K562 (cell line): ENCODE results near the gene KIF5A. TPM values are rescaled to one million over a fixed set of nuclear protein-coding genes. Genes with fewer than 3 reads are reported as not detected.

ENCODE experiments used
- CHD2 ChIP-seq: IDR thresholded peaks from 2 replicates; pipeline ENCODE4 v1.6.1; 2011; ENCODE audit warnings: low read depth, low read length
- FOXJ2 ChIP-seq: fragments of 200-800 bp; sonication (Bioruptor generic); IDR thresholded peaks from 2 replicates; pipeline ENCODE4 v1.6.1; 2016; ENCODE audit warnings: missing genetic modification characterization, missing compliant biosample characterization
- FOXP1 ChIP-seq: sonication (generic); formaldehyde crosslinking; IDR thresholded peaks from 2 replicates; pipeline ENCODE4 v1.8.0; 2022; ENCODE audit warnings: mild to moderate bottlenecking, missing genetic modification reagents
- HMGN3 ChIP-seq: IDR thresholded peaks from 2 replicates; pipeline ENCODE4 v1.6.1; 2011; ENCODE audit warnings: borderline replicate concordance, low read depth, mild to moderate bottlenecking, mixed read lengths, low read length; ENCODE audit not compliant: insufficient read length; ENCODE audit errors: extremely low read depth
- NCOA1 ChIP-seq: fragments of 450-650 bp; IDR thresholded peaks from 2 replicates; pipeline ENCODE4 v1.6.1; 2016; ENCODE audit warnings: low read depth
- NR2C2 ChIP-seq, 2 experiments: fragments of 200-800 bp in 1 of 2; sonication (Bioruptor generic) in 1 of 2; sonication (generic) in 1 of 2; formaldehyde crosslinking in 1 of 2; IDR thresholded peaks; 2 replicates each; pipeline versions ENCODE4 v1.6.1 to v1.8.0; 2016 to 2022; ENCODE audit warnings: mild to moderate bottlenecking in 1 of 2, missing compliant biosample characterization in 1 of 2, missing genetic modification characterization in 1 of 2, missing genetic modification reagents in 1 of 2
- POLR2G ChIP-seq: fragments of 200-400 bp; formaldehyde crosslinking; IDR thresholded peaks from 2 replicates; pipeline ENCODE4 v1.6.1; 2017; ENCODE audit warnings: low read depth, mild to moderate bottlenecking, antibody characterized with exemption, low read length, moderate library complexity
- PPARD ChIP-seq: fragments of 250-450 bp; sonication (Bioruptor Pico); IDR thresholded peaks from 2 replicates; pipeline ENCODE4 v1.8.0; 2022; ENCODE audit warnings: inconsistent platforms, mild to moderate bottlenecking, moderate library complexity
- PRPF4 ChIP-seq: fragments of 200-400 bp; formaldehyde crosslinking; IDR thresholded peaks from one replicate; pipeline ENCODE4 v1.6.1; 2017; ENCODE audit warnings: low read length, low read depth, mild to moderate bottlenecking; ENCODE audit not compliant: insufficient read depth, poor library complexity, severe bottlenecking
- RAD51 ChIP-seq: fragments of 450-650 bp; IDR thresholded peaks from 2 replicates; pipeline ENCODE4 v1.7.1; 2016; ENCODE audit warnings: low read depth, mild to moderate bottlenecking, borderline replicate concordance
- RBBP5 ChIP-seq: fragments of 200-600 bp; sonication (generic); IDR thresholded peaks from 2 replicates; pipeline ENCODE4 v1.6.1; 2012; ENCODE audit warnings: borderline replicate concordance, mild to moderate bottlenecking, low read length, control low read depth, inconsistent platforms; ENCODE audit not compliant: insufficient read depth, poor library complexity, severe bottlenecking
- RFX5 ChIP-seq: IDR thresholded peaks from 2 replicates; pipeline ENCODE4 v1.6.1; 2011; ENCODE audit warnings: low read depth, mild to moderate bottlenecking, improper control_type of control experiment, low read length
- SIX5 ChIP-seq, 2 experiments: IDR thresholded peaks; 2 replicates each; pipeline ENCODE4 v1.6.1; 2011; ENCODE audit warnings: low read length in 2 of 2, borderline replicate concordance in 1 of 2, low read depth in 1 of 2, mild to moderate bottlenecking in 1 of 2, moderate library complexity in 1 of 2; ENCODE audit not compliant: insufficient read depth in 1 of 2
- SMAD1 ChIP-seq: fragments of 150-350 bp; IDR thresholded peaks from 2 replicates; pipeline ENCODE4 v1.6.1; 2014; ENCODE audit warnings: low read length, low read depth; ENCODE audit not compliant: partially characterized antibody
- SMARCC2 ChIP-seq: fragments of 450-650 bp; IDR thresholded peaks from 2 replicates; pipeline ENCODE4 v1.6.1; 2017; ENCODE audit warnings: antibody characterized with exemption, moderate library complexity, mild to moderate bottlenecking, low read depth
- SOX6 ChIP-seq: fragments of 450-650 bp; IDR thresholded peaks from 2 replicates; pipeline ENCODE4 v1.6.1; 2014; ENCODE audit warnings: mild to moderate bottlenecking
- STAT5B ChIP-seq: fragments of 250-450 bp; sonication (Bioruptor Pico); IDR thresholded peaks from 2 replicates; pipeline ENCODE4 v1.8.0; 2021; ENCODE audit warnings: mild to moderate bottlenecking, inconsistent platforms
- TCFL5 ChIP-seq: fragments of 250-450 bp; sonication (Bioruptor Pico); conservative IDR thresholded peaks from 2 replicates; pipeline ENCODE4 v1.6.1; 2021; ENCODE audit warnings: mild to moderate bottlenecking, moderate library complexity, matching md5 sums
- ZBTB1 ChIP-seq: sonication (generic); formaldehyde crosslinking; IDR thresholded peaks from 2 replicates; pipeline ENCODE4 v1.8.1; 2023; ENCODE audit warnings: missing genetic modification reagents, low read depth, mild to moderate bottlenecking, borderline replicate concordance
- ZFP1 ChIP-seq: fragments of 450-650 bp; formaldehyde crosslinking; IDR thresholded peaks from 2 replicates; pipeline ENCODE4 v1.4.0; 2020; ENCODE audit warnings: mild to moderate bottlenecking, mixed read lengths
- polyA plus RNA-seq, 8 experiments: library from polyadenylated mRNA; depleted of rRNA in 4 of 8; stranded (reverse) in 5 of 8; unstranded in 3 of 8; fragments of >200 nt; fragmentation: Nextera tagmentation in 2 of 8; fragmentation: Illumina TruSeq in 1 of 8; extraction: Ambion mirVana in 2 of 8; extraction: Trizol in 1 of 8; gene quantifications; 2 replicates each; pipeline versions ENCODE4 v1.2.1 to v1.2.3, GENCODE V29; 2011 to 2014; ENCODE audit warnings: inconsistent platforms in 1 of 8, missing spikeins in 1 of 8
- total RNA-seq, 7 experiments: library from RNA; depleted of rRNA in 6 of 7; stranded (reverse); fragments of >200 nt in 6 of 7; fragmentation: Illumina TruSeq in 2 of 7; extraction: Trizol in 2 of 7; gene quantifications; 2 replicates each; pipeline versions ENCODE4 v1.2.1 to v1.2.3, GENCODE V29; 2011 to 2021; ENCODE audit warnings: low replicate concordance in 1 of 7
- TF ChIP-seq, protein P1 (sequence below), 2 experiments: fragments of 450-650 bp; conservative IDR thresholded peaks; 2 replicates each; pipeline ENCODE4 v1.6.1; 2017; ENCODE audit warnings: mild to moderate bottlenecking in 2 of 2, moderate library complexity in 2 of 2
- TF ChIP-seq, protein P2 (sequence below): sonication (generic); formaldehyde crosslinking; IDR thresholded peaks from 2 replicates; pipeline ENCODE4 v1.8.1; 2022; ENCODE audit warnings: missing genetic modification reagents
- TF ChIP-seq, protein P3 (sequence below): sonication (generic); formaldehyde crosslinking; IDR thresholded peaks from 2 replicates; pipeline ENCODE4 v1.8.0; 2022; ENCODE audit warnings: missing genetic modification reagents, mild to moderate bottlenecking, borderline replicate concordance

Gene KIF5A
- total and polyA plus RNA-seq, 9 of the 15 experiments (the other 6 are each of a cell fraction or from before 2014, with no cell fraction given) = 3.4 to 17.7 (median 8.0) TPM

DNA sequence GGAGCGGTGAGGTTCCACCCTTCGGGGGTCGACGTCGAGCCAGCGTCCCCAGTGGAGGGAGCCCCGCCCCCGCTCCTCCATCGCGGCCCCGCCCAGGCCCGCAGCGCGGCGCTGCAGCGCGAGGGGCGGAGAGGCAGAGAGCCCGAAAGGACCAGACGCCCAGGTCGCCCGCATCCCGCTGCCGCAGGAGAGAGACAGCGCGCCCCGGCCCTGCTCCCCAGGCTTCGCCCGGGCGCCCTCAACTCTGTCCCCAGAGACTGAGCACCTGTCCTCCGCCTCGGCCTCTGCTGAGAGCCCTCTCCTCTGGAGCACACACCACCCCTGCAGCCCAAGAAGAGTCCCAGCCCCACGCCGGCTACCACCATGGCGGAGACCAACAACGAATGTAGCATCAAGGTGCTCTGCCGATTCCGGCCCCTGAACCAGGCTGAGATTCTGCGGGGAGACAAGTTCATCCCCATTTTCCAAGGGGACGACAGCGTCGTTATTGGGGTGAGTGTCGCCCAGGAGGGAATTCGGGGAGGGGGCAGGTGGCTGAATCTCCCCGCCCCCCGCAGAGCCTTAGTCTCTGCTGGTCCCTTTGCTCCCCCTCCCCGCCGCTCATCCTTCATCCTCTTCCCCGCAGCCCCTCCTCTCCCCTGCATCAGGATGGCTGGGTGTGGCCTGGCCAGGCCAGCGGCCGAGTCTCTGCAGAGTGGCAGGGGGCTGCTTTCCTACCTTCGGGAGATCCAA lies at the start of gene KIF5A (continued):
- TF ChIP-seq, protein P1, sequence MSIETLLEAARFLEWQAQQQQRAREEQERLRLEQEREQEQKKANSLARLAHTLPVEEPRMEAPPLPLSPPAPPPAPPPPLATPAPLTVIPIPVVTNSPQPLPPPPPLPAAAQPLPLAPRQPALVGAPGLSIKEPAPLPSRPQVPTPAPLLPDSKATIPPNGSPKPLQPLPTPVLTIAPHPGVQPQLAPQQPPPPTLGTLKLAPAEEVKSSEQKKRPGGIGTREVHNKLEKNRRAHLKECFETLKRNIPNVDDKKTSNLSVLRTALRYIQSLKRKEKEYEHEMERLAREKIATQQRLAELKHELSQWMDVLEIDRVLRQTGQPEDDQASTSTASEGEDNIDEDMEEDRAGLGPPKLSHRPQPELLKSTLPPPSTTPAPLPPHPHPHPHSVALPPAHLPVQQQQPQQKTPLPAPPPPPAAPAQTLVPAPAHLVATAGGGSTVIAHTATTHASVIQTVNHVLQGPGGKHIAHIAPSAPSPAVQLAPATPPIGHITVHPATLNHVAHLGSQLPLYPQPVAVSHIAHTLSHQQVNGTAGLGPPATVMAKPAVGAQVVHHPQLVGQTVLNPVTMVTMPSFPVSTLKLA (conservative IDR thresholded peaks at IDR 0.05) = no peak
- TF ChIP-seq FOXJ2 (tag) = no peak
- TF ChIP-seq RAD51 = no peak
- TF ChIP-seq POLR2G = peak; percentile 88
- TF ChIP-seq PPARD (CRISPR knock-in tag) = no peak
- TF ChIP-seq CHD2 = no peak
- TF ChIP-seq SIX5 (IDR thresholded peaks at IDR 0.05; ENCODE audit: borderline replicate concordance in 1 of 2, insufficient read depth in 1 of 2, low read depth in 1 of 2, low read length in 2 of 2) = no peak
- TF ChIP-seq, protein P2, sequence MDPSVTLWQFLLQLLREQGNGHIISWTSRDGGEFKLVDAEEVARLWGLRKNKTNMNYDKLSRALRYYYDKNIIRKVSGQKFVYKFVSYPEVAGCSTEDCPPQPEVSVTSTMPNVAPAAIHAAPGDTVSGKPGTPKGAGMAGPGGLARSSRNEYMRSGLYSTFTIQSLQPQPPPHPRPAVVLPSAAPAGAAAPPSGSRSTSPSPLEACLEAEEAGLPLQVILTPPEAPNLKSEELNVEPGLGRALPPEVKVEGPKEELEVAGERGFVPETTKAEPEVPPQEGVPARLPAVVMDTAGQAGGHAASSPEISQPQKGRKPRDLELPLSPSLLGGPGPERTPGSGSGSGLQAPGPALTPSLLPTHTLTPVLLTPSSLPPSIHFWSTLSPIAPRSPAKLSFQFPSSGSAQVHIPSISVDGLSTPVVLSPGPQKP (CRISPR knock-in tag) = no peak
- peak; percentile 46 for TF ChIP-seq HMGN3
- no peak for TF ChIP-seq TCFL5 (CRISPR knock-in tag)
- TF ChIP-seq RBBP5 = peak; percentile 42
- TF ChIP-seq, protein P3, sequence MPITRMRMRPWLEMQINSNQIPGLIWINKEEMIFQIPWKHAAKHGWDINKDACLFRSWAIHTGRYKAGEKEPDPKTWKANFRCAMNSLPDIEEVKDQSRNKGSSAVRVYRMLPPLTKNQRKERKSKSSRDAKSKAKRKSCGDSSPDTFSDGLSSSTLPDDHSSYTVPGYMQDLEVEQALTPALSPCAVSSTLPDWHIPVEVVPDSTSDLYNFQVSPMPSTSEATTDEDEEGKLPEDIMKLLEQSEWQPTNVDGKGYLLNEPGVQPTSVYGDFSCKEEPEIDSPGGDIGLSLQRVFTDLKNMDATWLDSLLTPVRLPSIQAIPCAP (CRISPR knock-in tag) = no peak
- no peak for TF ChIP-seq SMAD1
- TF ChIP-seq SMARCC2 = peak; percentile 59; the same call in 1 of the 2 replicates
- no peak for TF ChIP-seq NCOA1
- TF ChIP-seq ZFP1 = no peak
- TF ChIP-seq SOX6 = no peak
- no peak for TF ChIP-seq NR2C2 (CRISPR knock-in tag; IDR thresholded peaks at IDR 0.05)
- no peak for TF ChIP-seq NR2C2 (tag; IDR thresholded peaks at IDR 0.05)
- peak; percentile 22; the same call in 1 of the 2 replicates for TF ChIP-seq ZBTB1 (CRISPR knock-in tag)
- no peak for TF ChIP-seq STAT5B (CRISPR knock-in tag)
- no peak for TF ChIP-seq RFX5
- TF ChIP-seq PRPF4 = no peak
- TF ChIP-seq FOXP1 (CRISPR knock-in tag) = peak; percentile 54; the same call in 1 of the 2 replicates
